ENCODE results near the gene ARHGAP22.

Gene ARHGAP22

DNA sequence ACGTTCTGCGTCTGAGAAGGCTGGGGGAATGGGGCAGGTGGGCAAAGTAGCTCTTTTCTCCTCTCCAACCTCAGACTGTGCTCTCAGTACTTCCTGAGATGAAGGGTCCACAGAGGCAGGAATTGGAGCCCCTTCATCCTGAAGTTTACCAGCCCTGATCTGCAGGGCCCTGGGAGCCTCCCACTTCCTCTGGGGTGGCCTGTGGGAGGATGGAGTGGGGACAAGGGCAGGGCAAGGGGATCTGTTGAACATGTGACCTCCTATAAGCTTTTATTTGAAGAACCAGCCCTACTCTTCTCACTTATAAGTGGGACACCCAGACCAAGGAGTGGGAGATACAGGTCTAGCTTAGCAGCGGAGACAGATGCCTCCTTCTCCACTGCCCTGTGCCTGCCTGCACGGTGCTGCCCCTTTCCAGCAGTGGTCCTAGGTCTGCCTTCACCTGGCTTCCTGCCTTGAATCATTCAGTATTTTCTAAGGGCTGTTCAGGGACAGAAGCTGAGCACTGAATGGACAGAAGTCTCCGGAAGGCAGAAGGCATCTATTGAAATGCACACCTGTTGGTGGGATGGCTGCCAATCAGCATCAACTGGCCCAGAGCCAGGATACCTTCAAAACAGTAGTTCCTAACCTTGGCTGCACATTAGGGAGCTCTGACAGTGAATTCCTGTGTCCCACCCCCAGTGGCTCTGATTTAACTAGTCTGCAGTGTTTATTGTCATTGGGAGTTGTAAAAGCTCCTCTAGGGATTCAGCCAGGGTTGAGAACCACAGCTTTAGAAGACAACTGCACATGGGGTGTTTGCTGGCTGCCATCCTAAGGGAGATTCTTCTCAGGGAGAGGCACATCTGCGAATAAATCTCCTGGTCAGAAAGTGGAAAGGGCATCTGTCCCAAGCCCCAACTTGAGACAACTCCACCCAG lies 2.7 kb upstream of the ARHGAP22 start:
- H3K27ac ChIP-seq, result peak overlapping the region; percentile 71
- DNase-seq (ENCODE audit: low read depth, low spot score), result no peak

DNA sequence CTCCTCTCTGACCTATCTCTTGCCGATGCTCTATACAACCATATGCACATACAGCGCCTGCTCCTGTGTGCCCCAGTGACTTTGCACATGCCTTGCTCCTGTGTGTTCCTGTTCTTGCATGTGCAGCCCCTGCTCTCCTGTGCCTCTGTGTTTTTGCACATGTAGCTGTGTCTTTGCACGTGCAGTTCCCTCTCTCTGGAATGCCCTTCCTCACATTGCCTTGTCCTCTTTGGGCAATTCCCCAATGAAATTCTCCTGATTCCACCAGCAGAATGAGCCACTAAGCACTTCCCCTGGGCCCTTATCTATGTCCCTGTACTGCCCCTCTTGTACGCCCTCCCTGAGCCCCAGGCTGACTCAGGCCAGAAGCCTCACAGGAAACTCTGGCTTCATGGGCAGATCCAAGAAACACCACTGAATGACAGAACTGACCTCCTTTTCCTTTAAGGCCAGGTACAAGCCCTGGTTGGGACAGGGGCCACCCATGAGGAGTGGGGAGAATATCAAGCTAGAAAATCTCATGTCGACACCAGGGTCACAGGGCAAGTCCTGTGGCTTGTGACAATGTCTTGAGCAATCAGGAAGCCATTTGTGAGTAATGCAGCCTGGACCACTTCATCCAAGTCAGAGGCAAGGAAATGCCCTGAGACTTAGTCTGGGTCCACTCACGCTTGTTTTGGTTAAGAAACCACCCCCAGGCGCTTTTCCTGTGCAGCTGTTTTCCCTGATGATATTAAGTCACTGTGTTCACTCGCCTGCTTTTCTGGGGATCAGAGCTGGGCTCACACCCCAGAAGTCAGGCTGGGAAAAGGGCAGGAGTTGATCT lies 1.9 kb upstream of the ARHGAP22 start:
- DNase-seq (ENCODE audit: low read depth, low spot score), result peak; percentile 59
- peak overlapping the region; percentile 71 for H3K27ac ChIP-seq

DNA sequence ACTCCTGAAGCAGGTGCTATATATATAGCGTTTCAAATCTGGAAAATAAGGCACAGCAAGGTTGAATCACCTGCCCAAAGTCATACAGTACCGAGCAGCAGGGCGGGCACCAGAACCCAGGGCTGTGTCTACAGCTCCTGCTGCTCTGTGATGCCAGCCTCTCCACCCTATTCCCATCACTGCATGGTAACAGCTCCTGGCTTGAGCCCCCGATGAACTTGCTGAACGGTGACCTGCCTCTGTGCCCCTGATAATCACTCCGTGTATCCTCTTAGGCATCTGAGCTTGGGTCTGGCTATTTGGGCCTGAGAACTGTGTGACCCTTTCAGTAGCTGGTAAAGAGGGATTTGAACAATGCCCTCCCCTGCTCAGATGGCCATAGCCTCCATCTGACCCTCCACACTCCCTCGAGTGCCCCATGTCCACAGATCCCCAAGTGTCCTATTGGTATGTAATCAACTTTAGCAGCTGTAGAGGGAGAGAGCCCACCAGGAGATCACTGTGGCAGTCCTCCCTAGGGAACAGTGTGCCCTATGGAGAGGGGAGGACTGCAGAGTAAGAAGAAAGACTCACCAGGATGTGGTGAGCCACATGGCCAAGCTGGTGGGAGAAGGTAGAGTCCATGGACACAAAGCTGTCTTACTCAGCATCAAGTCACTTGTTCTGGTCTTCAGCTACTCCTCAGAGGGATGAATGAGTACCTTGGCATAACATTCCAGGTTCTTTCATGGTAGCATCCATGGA lies 1.1 kb upstream of the ARHGAP22 start:
- DNase-seq (ENCODE audit: low read depth, low spot score), result no peak
- peak overlapping the region; percentile 71 for H3K27ac ChIP-seq

DNA sequence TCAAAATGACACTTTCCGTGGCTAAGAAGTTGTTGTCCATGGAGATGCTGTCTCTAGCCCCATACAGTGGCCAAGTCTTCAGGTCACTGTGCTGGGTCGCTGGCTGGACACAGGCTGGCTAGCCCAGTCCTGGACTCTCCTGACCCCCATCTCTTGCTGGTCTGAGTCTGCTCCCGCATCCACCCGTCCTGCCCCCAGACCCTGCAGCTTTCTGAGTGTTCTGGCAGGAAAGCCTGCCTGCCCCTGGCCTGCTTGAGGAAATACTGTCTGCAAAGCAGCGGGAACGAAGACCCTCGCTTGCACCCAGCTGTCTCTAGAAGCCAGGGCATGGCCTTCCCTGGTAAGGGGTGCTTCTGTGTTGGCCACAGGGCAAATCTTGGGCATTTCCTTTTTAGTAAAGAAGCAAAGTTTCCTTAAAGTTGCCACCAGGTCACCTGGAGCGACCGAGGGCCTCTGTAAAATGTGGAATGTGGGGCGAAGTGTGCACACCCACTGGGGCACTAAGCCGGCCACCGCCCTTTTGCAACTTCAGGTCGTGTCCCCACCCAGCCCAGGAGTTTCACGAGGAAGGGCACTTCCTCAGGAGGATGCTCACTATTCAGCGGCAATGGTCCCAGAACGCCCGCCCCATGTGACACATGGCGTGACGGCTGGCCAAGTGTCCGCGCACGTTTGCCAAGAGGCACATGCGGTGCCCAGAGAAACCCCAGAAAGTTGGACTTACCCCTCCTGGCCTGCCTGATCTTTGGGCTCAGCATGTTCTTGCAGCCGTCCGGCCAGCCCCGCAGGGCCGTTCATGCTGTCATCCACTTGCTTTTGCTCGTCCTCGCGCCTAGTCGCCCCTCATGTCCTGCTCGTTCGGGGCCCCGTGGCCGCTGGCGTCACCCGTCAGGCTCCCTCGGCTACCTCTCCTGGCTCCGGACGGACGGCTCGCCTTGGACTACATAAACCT lies 558 bp downstream of the ARHGAP22 start:
- peak overlapping the region; percentile 71 for H3K27ac ChIP-seq
- DNase-seq (ENCODE audit: low read depth, low spot score), result no peak

DNA sequence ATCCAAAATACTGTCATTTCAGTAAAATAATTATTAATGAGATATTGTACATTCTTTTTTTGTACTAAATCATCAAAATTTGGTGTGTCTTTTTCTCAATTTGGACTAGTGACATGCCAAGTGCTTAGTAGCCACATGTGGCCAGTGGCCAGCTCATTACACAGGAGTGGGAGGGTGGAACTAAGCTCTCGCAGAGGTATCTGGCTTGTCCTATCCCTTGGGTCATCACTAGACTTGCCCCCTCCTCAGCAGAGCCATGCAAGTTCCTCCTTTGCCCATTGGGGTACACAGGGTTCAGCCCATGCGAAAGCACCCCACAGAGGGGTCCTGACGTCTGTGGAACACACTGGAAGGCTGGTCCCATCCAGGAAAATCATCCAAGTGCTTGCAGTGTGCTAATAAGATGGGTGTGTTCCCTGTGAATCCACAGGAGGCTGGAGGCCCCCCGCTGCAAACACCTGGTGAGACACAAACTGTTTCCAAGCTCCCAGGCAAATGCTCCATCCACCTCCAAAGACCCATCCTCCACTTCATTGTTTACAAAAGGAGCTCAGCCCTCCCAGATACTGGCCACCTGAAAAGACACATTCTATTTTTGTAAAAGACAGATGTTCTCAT lies 1.3 kb downstream of the ARHGAP22 start:
- no peak for DNase-seq (ENCODE audit: low read depth, low spot score)
- no peak overlapping the region for H3K27ac ChIP-seq

DNA sequence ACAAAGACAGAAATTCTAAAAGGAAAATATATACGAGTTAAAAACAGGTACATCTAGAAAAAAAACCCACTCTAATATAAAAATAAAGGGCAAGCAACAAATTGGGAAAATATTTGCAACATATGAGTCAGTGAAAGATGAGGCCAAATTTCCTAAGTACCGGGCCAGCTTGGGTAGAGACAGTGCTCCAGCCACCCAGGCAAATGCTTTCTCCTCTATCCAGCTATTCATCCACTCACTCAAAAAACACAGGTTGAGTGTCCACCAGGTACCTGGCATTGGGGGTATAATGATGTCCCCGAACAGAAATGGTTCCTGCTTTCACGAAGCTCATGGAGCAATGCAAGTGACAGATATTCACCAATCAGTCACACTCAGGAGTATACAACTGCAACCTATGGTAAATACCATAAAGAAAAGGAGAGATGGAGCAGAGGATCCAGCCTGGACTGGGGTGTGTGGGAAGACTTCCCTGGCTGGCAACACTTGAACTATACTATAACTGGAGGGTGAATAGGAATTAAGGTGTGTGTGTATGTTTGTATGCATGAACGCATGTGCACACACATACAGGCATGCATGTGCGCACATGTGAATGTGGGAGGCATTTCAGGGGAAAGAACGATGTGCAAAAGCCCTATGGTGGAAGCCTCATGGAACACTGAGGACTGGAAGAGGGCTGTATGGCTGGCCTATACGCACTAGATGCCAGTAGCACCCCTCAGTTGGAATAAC lies 2.3 kb downstream of the ARHGAP22 start:
- H3K27ac ChIP-seq, result no peak overlapping the region
- DNase-seq (ENCODE audit: low read depth, low spot score), result no peak

DNA sequence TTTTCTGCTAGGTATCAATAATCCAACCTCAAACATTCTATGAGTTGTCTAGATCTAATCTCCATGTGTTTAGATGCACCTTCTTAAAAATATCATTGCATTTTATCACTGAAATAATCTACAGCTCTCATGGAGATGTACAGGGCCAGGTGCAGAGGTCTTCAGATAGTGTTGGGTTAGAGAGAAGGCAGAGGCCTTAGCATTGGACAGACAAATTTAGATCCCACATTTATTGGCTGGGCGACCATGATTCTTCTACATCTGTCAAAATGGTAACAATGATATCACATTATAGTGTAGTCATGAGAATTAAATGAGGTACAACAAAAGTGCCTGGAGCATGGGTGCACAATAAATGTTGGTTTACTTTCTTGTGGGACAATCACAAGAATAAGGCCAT lies 3.1 kb downstream of the ARHGAP22 start:
- DNase-seq (ENCODE audit: low read depth, low spot score), result no peak
- no peak overlapping the region for H3K27ac ChIP-seq

DNA sequence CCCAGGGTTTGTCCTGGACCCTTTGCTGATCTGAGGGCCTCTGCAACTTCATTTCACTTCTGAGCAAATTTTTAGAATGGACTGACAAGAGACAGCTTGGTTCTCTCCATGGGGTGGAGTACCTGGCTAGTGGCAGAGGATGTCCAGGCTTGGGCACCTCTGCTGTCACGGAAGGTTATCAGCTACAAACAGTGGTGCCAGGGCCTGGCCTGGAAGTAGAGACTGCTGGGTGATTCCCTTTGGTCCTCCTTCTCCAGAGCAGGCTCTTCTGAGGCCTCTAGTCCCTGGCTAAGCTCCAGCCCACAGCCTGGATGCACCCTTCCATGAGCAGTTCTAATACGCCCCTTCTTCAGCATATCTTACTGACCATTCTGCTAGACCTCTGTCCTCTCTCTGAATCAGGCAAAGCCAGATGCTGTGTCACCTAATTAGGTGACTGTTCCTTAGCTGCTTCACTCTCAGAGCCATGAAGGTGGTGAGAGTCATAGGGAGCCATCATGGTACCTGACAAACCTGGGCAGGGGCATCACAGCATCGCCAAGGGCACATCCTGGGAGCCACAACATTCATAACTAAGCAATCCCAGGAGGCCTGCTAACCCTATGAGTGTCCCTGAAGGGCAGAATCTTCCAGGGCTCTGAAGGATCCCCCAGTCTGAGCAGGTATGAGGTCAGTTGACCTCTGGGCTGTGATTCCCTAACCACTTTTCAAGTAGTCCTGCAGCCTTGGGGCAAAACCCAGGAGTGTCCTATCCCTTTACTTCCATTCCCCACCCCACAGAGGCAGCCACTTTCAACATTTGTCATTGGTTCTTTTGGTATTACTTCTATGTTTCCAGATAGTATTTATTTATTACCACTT lies 4.0 kb downstream of the ARHGAP22 start:
- H3K27ac ChIP-seq, result no peak overlapping the region
- DNase-seq (ENCODE audit: low read depth, low spot score), result no peak

DNA sequence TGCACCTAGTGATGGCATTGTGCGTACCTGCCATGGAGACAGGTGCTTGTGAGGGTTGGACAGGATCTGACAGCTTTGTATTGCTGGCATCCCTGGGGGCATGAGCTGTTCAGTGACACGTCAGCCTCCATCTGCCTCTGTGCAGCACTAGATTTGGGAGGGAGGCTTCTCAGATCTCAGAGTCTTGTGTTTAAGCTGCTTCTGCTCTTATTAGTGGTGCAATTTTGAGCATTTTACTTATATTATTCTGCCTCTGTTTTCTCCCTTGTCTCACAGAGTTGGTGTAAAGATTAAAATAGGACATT lies 5.1 kb downstream of the ARHGAP22 start:
- no peak overlapping the region for H3K27ac ChIP-seq
- DNase-seq (ENCODE audit: low read depth, low spot score), result no peak

DNA sequence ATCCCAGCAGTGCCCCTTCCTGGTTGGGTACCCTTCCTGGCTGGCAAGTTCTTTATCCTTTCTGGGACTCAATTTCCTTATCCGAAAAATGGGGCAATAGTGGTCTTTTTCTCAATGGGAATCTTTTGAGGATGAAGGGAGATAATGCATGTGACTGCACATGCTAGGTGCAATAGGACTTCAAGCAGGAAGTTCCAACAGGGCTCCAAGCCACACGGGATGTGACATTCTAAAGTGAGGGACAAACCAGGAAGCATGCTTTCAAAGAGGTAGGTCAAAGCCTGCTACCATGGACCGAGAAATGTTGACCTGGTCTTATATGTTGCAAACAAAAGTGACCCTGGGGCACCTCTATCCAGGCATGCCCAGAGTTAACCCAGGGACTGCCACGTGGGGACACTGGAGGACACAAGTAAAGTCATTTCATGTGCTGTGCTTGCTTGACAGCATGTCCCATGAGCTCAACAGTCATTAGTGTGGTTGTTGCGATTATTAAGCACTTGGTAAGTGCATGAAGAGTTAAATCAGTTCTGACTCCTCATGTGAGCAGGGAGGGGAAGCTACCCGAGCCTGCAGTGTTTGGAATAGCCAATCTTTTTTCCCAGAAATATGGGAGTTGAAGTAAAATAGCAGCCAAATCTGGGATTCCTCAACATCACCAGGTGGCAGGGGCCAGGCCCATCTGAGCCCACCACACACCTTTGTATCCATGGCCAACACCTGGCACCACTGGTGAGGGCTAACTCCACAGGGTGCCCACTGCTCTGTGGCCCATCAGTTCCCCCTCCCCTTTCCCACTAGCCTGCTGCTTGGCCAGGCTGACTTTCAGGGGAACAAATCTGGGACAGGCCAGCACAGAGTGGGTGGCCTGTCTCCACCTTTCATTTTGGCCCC lies 5.7 kb downstream of the ARHGAP22 start:
- H3K27ac ChIP-seq, result no peak overlapping the region
- no peak for DNase-seq (ENCODE audit: low read depth, low spot score)

DNA sequence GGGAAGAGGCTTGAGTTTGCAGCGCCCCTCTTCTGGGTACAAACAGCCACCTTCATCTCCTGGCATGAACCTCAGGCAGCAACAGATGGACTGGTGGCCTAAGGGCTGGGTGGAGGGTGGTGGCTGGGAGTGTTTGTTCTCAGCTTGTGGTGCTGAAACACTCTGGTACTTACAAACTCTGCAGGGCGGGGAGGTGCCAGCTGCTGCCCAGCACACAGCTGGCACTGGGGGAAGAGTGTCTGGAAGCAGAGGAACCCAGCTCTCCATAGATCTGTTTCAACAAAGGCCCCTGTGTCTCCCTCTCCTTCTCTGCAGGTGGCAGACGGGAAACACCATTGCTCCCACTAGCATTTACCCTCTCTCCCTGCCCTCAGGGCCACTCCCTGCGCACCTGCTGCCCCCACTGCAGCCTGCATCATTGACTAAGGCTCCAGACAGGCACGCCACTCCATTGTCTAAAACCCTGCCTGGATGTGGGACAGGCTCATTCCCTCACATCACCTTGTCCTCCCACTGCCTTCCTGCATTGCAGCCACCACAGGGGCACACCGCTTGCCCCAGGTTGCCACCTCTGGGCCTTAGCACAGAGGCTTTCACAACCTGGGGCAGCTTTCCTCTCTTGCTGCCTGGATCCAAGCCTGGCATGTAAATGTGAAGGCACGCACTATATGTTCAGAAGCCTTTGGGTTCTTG lies 6.5 kb downstream of the ARHGAP22 start:
- H3K27ac ChIP-seq, result no peak overlapping the region

DNA sequence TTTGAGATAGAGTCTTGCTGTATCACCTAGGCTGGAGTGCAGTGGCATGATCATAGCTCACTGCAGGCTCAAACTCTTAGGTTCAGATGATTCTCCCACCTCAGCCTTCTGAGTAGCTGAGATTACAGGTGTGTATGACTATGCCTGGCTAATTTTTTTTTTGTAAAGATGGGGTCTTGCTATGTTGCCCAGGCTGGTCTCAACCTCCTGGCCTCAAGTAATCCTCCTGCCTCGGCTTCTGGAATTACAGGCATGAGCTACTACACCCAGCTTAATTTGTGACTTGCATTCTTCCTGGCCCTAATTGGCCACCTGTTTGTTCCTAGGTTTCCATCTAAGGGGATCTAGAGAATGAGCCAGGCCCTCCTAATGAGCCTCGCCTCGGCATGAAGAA lies 9.3 kb downstream of the ARHGAP22 start:
- H3K27ac ChIP-seq, result no peak overlapping the region
- no peak for DNase-seq (ENCODE audit: low read depth, low spot score)

More for the DNA sequence above, 6.5 kb downstream of the ARHGAP22 start:
- DNase-seq (ENCODE audit: low read depth, low spot score), result no peak

DNA sequence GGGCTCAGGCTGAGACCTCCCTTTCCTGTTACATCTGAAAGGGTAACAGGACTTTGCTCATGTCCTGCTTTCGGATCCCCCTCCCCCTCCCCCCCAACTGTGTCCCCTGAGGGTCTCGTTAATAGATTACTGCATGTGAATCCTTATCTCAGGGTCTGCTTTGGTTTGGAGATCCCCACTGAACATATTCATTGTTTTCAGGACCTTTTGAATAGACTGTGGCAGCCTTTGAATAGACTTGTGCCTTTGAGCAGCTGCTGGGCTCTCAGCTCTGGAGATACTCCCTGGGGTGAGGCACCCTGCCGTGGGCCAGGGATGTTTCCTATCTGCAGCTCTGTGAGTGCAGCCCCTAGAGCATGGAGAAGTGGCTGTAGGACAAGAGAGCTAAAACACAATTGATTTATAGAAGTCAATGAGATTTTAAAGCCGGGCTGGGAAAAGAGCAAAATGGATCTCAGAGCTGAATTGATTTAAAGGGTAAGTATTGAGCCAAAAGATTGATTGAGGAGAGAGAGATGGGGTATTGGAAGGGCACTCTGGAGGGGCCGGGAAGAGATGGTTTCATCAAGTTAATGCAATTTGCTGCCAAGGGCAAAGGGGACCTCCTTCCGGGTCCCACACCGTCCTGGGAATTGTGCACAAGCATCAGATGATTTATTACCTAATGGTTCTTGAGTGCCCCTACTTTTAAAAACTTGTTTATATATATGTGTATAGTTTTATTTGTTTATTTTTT lies 9.9 kb downstream of the ARHGAP22 start:
- no peak for DNase-seq (ENCODE audit: low read depth, low spot score)

DNA sequence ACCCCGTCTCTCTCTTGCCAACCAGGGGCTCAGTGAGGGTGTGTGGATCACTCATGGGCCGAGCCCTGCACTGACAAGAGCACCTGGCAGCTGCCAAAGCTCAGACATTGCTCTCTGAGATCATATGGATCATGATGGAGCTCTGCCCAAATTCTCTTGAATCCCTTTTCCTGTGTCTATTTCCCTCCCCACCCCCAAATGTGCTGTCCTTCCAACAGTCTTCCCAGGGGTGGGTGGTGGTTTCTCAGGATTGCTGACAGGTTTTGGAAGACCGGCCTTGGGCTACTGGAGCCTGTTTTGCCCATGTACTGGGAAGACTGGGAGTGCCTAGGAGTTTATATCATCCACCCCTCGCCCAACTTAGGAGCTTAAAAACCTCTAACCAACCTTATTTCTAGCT lies 10.5 kb downstream of the ARHGAP22 start:
- H3K27ac ChIP-seq, result no peak overlapping the region
- no peak for DNase-seq (ENCODE audit: low read depth, low spot score)

More for the DNA sequence above, 9.9 kb downstream of the ARHGAP22 start:
- no peak overlapping the region for H3K27ac ChIP-seq

DNA sequence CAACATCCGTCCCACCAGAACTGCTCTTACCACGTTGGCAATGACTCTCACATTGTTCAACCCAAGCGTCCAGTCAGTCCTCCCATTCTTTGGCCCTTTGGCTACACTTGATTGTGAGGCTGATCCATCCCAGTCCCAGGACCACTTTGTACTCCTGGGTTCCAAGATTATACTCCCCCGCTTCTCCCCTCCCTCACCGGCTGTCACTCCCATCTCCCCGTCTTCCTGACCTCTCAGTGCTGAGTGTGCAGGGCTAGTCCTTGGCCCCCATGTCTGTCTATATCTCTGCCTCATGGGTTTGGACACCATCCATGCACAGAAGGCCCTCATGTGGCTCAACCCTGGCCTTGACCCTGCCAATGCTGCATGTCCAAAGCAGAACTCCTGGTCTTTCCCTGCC lies 12.5 kb downstream of the ARHGAP22 start:
- no peak overlapping the region for H3K27ac ChIP-seq
- no peak for DNase-seq (ENCODE audit: low read depth, low spot score)
